ENCODE results near the gene CAPZB.

CAPZB gene

DNA sequence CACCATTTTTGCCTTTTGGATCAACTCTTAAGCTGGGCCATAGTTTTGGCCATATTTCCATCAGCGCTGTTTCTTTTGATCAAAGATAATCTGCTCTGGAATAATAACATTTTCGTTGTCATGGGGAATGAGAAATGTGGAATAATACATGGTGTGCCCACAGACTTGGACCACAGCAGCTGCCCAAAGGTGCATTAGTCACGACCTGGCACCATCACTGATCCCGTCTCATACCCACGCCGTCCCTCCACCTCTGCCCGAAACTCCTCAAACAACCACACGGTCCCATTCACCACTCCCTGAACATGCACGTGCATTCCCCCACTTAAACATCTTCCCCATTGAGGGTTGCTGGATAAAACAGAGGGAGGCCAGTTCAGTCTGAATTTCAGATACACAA, 96.4 kb downstream of the CAPZB start:
- H3K4me3 ChIP-seq (replicated peaks; ENCODE audit: insufficient read depth, low read length) = no peak overlapping the region
- TF ChIP-seq, protein P1, sequence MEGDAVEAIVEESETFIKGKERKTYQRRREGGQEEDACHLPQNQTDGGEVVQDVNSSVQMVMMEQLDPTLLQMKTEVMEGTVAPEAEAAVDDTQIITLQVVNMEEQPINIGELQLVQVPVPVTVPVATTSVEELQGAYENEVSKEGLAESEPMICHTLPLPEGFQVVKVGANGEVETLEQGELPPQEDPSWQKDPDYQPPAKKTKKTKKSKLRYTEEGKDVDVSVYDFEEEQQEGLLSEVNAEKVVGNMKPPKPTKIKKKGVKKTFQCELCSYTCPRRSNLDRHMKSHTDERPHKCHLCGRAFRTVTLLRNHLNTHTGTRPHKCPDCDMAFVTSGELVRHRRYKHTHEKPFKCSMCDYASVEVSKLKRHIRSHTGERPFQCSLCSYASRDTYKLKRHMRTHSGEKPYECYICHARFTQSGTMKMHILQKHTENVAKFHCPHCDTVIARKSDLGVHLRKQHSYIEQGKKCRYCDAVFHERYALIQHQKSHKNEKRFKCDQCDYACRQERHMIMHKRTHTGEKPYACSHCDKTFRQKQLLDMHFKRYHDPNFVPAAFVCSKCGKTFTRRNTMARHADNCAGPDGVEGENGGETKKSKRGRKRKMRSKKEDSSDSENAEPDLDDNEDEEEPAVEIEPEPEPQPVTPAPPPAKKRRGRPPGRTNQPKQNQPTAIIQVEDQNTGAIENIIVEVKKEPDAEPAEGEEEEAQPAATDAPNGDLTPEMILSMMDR (IDR thresholded peaks at IDR 0.05; ENCODE audit: insufficient read depth, low read length) = no peak
- TF ChIP-seq GABPA (IDR thresholded peaks at IDR 0.05; ENCODE audit: low read depth) = no peak
- TF ChIP-seq POLR2AphosphoS5 (IDR thresholded peaks at IDR 0.05; ENCODE audit: low read depth) = no peak
- no peak for TF ChIP-seq SPI1 (IDR thresholded peaks at IDR 0.05; ENCODE audit: borderline replicate concordance, low read depth)
- TF ChIP-seq, protein P2, sequence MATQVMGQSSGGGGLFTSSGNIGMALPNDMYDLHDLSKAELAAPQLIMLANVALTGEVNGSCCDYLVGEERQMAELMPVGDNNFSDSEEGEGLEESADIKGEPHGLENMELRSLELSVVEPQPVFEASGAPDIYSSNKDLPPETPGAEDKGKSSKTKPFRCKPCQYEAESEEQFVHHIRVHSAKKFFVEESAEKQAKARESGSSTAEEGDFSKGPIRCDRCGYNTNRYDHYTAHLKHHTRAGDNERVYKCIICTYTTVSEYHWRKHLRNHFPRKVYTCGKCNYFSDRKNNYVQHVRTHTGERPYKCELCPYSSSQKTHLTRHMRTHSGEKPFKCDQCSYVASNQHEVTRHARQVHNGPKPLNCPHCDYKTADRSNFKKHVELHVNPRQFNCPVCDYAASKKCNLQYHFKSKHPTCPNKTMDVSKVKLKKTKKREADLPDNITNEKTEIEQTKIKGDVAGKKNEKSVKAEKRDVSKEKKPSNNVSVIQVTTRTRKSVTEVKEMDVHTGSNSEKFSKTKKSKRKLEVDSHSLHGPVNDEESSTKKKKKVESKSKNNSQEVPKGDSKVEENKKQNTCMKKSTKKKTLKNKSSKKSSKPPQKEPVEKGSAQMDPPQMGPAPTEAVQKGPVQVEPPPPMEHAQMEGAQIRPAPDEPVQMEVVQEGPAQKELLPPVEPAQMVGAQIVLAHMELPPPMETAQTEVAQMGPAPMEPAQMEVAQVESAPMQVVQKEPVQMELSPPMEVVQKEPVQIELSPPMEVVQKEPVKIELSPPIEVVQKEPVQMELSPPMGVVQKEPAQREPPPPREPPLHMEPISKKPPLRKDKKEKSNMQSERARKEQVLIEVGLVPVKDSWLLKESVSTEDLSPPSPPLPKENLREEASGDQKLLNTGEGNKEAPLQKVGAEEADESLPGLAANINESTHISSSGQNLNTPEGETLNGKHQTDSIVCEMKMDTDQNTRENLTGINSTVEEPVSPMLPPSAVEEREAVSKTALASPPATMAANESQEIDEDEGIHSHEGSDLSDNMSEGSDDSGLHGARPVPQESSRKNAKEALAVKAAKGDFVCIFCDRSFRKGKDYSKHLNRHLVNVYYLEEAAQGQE (IDR thresholded peaks at IDR 0.05; ENCODE audit: insufficient replicate concordance, low read depth) = no peak
- no peak overlapping the region for H3K27ac ChIP-seq (replicated peaks)
- H3K27me3 ChIP-seq (ENCODE audit: insufficient read depth, poor library complexity, severe bottlenecking) = no peaks in the 10 kb centered on the region
- no peak for DNase-seq (ENCODE audit: low read depth in 1 of 2, low spot score in 1 of 2)

DNA sequence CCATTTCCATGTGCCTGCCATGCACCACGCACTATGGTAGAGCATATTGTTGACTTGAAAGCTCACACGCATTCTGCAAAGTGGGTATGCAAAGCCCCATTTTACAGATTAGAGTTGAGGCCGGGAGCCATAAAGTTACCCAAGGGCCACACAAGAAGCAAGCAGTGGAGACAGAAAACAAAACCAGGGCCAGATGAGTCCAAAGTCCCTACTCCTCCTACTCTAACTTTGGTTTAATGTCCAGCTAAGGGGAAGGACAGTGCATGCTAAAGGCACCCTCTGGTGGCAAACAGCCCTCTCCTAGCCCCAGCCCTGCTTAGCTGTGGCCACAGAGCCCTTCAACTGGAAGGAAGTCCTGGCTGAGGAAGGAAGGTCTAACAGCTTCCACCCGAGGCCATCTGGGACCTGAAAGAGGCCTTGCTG, 98.3 kb downstream of the CAPZB start:
- H3K27ac ChIP-seq (replicated peaks) = no peak overlapping the region
- H3K27me3 ChIP-seq (ENCODE audit: insufficient read depth, poor library complexity, severe bottlenecking) = no peaks in the 10 kb centered on the region
- no peak overlapping the region for H3K4me3 ChIP-seq (replicated peaks; ENCODE audit: insufficient read depth, low read length)
- TF ChIP-seq GABPA (IDR thresholded peaks at IDR 0.05; ENCODE audit: low read depth) = no peak
- no peak for TF ChIP-seq SPI1 (IDR thresholded peaks at IDR 0.05; ENCODE audit: borderline replicate concordance, low read depth)
- TF ChIP-seq, protein P1 (IDR thresholded peaks at IDR 0.05; ENCODE audit: insufficient read depth, low read length) = no peak
- no peak for TF ChIP-seq POLR2AphosphoS5 (IDR thresholded peaks at IDR 0.05; ENCODE audit: low read depth)
- DNase-seq (ENCODE audit: low read depth in 1 of 2, low spot score in 1 of 2) = no peak

DNA sequence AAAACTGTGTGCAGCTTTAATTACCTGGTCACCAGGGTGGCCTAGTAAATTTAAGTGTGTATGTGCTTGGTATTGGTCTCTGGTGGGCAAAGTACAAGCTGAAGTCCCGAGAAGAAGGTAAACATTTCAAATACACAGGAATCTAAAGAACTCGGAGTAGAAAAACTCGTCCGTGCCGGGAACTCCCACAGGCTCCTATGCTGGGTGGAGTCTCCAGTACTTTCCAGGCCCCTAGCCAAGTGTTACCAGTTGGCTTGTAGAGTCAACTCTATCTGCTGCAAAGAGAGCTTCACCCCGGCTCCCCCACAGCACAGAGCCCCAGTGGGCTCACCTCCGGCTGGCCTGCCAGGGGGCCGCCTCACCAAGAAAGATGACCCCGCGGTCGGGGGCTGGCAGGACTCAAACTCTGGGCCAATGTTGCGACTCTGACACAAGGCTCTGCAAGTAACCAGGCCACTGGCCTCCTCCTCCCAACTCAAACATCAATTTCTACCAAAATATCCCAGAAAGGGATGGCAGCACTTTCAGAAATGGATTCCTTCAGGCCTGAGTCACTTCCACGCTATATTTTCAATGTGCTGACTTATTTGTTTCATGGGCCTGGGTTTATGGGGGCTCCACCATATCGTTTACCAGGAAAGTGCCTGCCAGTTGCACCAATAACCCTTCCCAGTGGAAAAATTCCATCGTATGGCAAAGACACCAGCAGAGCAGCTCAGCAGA, 99.3 kb downstream of the CAPZB start:
- TF ChIP-seq, protein P2 (IDR thresholded peaks at IDR 0.05; ENCODE audit: insufficient replicate concordance, low read depth) = no peak
- no peak for TF ChIP-seq GABPA (IDR thresholded peaks at IDR 0.05; ENCODE audit: low read depth)
- TF ChIP-seq, protein P1 (IDR thresholded peaks at IDR 0.05; ENCODE audit: insufficient read depth, low read length) = no peak
- H3K4me3 ChIP-seq (replicated peaks; ENCODE audit: insufficient read depth, low read length) = no peak overlapping the region
- H3K27ac ChIP-seq (replicated peaks) = no peak overlapping the region
- no peak for DNase-seq (ENCODE audit: low read depth in 1 of 2, low spot score in 1 of 2)
- H3K27me3 ChIP-seq (ENCODE audit: insufficient read depth, poor library complexity, severe bottlenecking) = no peaks in the 10 kb centered on the region

DNA sequence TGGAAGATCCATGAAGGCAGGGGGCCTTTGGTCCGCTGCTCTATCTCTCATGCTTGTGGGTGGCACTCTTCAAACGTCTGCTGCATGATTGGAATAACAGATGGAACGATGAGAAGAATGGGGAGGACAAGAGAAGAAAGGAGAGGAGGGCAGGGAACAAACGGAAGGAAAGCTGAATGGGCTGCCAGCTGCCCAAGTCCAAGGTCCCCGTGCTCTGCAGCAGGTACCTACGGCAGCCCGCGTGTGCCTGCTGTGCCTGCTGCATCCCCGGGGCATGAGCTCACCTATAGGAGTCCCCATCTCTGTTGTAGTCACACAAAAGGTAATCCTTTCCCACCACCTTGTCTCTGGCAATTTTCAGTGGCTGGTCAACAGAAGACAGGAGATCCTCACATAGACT, 100.1 kb downstream of the CAPZB start:
- Histone ChIP-seq H3K27ac (replicated peaks) (no peak overlapping the region), H3K4me3 (replicated peaks; ENCODE audit: insufficient read depth, low read length) (no peak overlapping the region), H3K27me3 (ENCODE audit: insufficient read depth, poor library complexity, severe bottlenecking) (no peaks in the 10 kb centered on the region)
- no peak for TF ChIP-seq POLR2AphosphoS5 (IDR thresholded peaks at IDR 0.05; ENCODE audit: low read depth)
- no peak for TF ChIP-seq SPI1 (IDR thresholded peaks at IDR 0.05; ENCODE audit: borderline replicate concordance, low read depth)
- TF ChIP-seq, protein P2 (IDR thresholded peaks at IDR 0.05; ENCODE audit: insufficient replicate concordance, low read depth) = no peak
- no peak for TF ChIP-seq GABPA (IDR thresholded peaks at IDR 0.05; ENCODE audit: low read depth)
- TF ChIP-seq, protein P1 (IDR thresholded peaks at IDR 0.05; ENCODE audit: insufficient read depth, low read length) = no peak
- no peak for DNase-seq (ENCODE audit: low read depth in 1 of 2, low spot score in 1 of 2)
